Epithelial cell of esophagus (primary cell): Measurements from ENCODE around the gene ARMC2.
A peak's percentile ranks its signal among the peaks of the same experiment; 100 is the strongest.
"Not testable (repeated sequence)": the region's sequence is repeated elsewhere in the genome, so short reads cannot be mapped to it uniquely, and the experiment has no call there.

Experiments
- DNase-seq: peaks from one replicate; pipeline ENCODE4 v3.0.0; 2010; ENCODE audit warnings: low read depth
- H3K4me3 ChIP-seq: 2 replicates; pipeline ENCODE4 v1.5.1; 2011; ENCODE audit warnings: mild to moderate bottlenecking, low read length, control low read depth
- TF ChIP-seq, protein P1 (sequence below): IDR thresholded peaks from 2 replicates; pipeline ENCODE4 v1.5.1; 2011; ENCODE audit warnings: low read depth, mild to moderate bottlenecking, low read length, control low read depth, inconsistent platforms; ENCODE audit not compliant: insufficient read depth; ENCODE audit errors: missing control alignments

The ARMC2 gene

DNA sequence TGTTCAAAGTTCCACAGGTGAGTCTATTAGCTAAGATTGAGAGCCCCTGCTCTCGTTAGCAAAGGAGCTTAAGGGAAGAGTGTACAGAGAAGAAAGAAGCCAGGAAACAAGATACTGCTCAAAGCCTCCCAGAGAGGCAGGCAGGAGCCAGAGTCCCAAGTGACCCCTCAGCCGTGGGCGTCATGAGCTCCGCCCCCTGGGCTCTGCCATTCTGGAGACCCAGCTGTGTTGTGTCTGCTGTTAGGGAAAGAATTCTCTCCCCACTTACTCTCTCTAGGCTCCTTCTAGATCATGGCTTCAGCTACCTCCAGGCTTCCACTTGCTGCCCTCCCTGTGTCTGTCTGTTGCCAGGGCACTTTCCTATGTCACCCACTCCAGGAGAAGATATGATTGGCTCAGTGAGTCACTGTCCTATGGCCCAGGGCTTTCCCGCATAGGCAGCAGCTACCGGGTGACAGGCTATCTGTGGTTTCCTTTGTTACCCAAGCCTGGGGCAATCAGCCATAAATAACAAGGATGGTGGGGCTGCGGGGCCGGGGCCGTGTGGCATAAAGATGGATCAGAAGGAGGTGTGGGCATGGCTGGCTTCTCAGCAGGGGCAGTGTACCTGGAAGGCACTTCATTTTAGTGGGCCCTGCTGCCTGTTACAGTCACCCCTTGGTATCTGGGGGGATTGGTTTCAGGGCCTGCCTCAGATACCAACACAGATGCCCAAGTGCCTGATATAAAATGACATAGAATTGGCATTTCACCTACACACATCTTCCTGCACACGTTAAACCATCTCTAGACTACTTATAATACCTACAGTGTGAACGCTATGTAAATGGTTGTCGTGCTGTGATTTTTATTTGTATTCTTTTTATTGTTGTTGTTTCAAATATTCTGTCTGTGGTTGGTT lies 118.9 kb downstream of the ARMC2 start:
- DNase-seq: peak; percentile 75
- TF ChIP-seq, protein P1, sequence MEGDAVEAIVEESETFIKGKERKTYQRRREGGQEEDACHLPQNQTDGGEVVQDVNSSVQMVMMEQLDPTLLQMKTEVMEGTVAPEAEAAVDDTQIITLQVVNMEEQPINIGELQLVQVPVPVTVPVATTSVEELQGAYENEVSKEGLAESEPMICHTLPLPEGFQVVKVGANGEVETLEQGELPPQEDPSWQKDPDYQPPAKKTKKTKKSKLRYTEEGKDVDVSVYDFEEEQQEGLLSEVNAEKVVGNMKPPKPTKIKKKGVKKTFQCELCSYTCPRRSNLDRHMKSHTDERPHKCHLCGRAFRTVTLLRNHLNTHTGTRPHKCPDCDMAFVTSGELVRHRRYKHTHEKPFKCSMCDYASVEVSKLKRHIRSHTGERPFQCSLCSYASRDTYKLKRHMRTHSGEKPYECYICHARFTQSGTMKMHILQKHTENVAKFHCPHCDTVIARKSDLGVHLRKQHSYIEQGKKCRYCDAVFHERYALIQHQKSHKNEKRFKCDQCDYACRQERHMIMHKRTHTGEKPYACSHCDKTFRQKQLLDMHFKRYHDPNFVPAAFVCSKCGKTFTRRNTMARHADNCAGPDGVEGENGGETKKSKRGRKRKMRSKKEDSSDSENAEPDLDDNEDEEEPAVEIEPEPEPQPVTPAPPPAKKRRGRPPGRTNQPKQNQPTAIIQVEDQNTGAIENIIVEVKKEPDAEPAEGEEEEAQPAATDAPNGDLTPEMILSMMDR: no peak
- no peak overlapping the region for H3K4me3 ChIP-seq

DNA sequence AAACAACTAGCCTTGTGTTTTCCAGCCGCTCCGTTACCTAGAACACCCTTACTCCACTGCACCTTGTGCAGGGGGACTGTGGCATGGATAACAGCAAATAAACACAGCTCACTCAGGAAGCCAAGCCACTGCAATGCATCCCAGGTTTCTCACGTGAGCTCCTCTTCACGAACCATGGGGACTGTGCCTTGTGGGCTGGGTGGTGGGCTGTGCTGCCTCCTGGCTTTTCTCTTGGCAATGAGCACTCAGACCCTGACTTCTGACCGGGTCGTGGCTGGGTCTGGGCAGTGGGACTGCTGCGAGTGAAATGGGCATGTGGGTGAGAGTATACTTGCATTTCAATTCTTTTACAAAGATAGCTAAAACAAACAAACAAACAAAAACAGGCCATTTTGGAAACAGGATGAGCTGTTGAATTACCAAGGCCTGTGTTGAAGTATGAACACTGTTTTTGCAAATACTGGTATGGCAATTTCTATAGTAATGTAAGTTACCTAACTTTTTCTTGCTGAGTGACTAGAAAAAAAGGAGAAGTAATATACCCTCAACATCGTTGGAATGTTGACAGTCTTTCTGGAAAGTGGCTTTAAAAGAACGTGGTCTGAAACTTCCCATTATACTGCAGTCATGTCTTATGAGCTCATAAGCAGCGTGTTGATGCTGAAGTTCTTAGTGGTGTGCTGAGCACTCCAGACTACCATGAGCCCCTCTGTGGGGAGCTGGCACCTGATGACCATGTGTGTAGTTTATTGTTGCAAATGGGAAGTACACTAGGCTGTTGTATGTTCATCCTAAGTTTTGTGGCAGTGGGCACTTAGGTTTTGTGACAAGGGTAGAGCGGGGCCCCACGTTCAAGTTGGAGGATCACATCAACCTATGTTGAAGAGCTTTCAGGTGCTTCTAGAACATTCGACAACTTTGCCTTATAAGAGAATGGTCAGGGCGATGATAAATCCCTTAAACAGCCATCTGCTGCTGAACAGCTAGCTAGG lies 120.4 kb downstream of the ARMC2 start:
- H3K4me3 ChIP-seq: no peak overlapping the region
- no peak for DNase-seq
- TF ChIP-seq, protein P1: no peak

DNA sequence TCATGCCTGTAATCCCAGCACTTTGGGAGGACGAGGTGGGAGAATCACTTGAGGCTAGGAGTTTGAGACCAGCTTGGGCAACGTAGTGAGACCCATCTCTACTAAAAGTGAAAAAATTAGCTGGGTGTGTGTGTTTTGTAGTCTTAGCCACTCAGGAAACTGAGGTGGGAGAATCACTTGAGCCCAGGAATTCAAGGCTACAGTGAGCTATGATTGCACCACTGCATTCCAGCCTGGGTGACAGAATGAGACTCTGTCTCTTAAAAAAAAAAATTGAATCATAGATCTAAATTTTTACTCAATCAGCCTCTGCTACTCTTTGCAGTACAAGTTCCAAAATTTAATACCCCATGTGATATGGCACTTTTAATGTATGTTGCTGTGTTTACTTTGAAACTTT lies 121.6 kb downstream of the ARMC2 start:
- no peak overlapping the region for H3K4me3 ChIP-seq
- DNase-seq: no peak
- TF ChIP-seq, protein P1: no peak

DNA sequence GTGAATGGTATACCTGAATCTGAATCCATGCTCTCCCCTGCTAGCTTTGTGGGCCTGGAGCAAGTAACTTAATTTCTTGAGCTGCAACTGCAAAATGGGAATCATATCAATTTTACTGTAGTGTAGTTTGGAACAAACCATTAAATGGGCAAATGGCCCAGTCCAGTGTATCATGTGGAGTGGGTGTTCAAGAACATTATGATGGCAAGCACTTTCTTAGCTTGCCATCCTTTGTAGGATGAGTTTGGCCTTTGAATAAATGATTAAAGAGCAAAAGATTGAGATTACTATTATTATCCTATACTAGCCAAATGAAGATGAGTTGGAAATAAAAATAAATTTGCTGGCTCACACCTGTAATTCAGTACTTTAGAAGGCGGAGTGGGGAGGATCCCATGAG lies 126.0 kb downstream of the ARMC2 start:
- TF ChIP-seq, protein P1: no peak
- H3K4me3 ChIP-seq: no peak overlapping the region
- DNase-seq: no peak

DNA sequence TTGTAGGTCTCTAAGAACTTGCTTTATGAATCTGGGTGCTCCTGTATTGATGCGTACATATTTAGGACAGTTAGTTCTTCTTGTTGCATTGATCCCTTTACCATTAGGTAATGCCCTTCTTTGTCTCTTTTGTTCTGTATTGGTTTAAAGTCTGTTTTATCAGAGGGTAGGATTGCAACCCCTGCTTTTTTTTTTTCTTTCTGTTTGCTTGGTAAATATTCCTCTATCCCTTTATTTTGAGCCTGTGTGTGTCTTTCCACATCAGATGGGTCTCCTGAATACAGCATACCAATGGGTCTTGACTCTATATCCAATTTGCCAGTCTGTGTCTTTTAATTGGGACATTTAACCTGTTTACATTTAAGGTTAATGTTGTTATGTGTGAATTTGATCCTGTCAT lies 130.4 kb downstream of the ARMC2 start:
- DNase-seq, H3K4me3 ChIP-seq: not testable (repeated sequence)

DNA sequence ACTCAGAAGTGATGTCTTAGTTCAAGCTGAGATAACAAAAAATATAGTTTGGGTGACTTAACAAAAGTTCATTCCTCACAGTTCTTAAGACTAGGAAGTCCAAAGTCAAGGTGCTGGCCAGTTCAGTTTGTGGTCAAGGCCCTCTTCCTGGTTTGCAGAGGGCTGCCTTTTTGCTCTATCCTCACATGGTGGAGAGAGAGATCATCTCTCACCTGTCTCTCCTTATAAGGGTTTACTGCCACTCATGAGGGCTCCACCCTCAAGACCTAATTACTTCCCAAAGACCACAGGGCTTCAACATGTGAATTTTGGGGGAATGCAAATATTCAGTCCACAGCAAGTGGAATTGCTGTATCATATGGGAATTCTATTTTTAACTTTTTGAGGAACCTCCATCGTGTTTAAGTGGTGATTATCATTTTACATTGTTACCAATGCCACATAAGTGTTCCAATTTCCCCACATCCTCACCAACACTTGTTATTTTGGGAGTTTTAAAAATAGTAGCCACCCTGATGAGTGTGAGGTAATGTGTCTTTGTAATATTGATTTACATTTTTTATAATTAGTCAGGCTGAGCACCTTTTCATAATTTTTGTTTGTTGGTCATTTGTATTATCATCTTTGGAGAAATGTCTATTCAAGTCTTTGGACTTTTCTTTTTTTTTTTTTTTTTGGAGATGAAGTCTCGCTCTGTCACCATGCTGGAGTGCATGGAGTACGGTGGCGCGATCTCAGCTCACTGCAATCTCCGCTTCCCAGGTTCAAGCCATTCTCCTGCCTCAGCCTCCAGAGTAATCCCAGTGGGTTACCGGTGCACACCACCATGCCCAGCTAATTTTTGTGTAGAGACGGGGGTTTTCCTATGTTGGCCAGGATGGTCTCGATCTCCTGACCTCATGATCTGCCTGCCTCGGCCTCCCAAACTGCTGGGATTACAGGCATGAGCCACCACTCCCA lies 134.2 kb downstream of the ARMC2 start:
- no peak for DNase-seq
- no peak overlapping the region for H3K4me3 ChIP-seq
- TF ChIP-seq, protein P1: no peak

DNA sequence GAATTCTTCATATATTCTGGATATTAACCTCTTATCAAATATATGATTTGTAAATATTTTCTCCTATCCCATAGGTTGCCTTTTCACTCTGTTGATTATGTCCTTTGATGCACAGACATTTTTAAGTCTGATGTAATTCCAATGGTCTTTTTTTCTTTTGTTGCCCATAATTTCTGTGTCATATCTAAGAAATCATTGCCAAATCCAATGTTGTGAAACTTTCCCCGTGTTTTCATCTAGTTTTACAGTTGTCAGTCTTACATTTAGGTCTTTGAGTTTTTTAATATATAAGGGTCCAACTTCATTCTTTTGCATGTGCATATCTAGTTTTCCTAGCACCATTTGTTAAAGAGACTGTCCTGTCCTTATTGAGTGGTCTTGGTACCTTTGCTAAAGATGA lies 134.9 kb downstream of the ARMC2 start:
- TF ChIP-seq, protein P1: no peak
- H3K4me3 ChIP-seq: no peak overlapping the region
- no peak for DNase-seq
